Transverse colon (tissue), 4 donors: ENCODE data around the gene HOXA13.

Experiments
- POLR2AphosphoS5 ChIP-seq, 3 donors: sonication (generic); formaldehyde crosslinking; IDR thresholded peaks; one replicate each; pipeline ENCODE4 v1.6.1; 2016; ENCODE audit warnings: antibody characterized with exemption in 3 of 3
- TF ChIP-seq, protein P1 (sequence below), 5 experiments: fragments of 200-600 bp in 3 of 5; fragments of 450-650 bp in 2 of 5; sonication (generic) in 3 of 5; IDR thresholded peaks; 1 replicate in 2 of 5; 2 replicates in 3 of 5; pipeline ENCODE4 v1.5.1; 2016 to 2017; ENCODE audit warnings: antibody characterized with exemption in 5 of 5, inconsistent platforms in 3 of 5, mild to moderate bottlenecking in 2 of 5, moderate library complexity in 1 of 5

DNA sequence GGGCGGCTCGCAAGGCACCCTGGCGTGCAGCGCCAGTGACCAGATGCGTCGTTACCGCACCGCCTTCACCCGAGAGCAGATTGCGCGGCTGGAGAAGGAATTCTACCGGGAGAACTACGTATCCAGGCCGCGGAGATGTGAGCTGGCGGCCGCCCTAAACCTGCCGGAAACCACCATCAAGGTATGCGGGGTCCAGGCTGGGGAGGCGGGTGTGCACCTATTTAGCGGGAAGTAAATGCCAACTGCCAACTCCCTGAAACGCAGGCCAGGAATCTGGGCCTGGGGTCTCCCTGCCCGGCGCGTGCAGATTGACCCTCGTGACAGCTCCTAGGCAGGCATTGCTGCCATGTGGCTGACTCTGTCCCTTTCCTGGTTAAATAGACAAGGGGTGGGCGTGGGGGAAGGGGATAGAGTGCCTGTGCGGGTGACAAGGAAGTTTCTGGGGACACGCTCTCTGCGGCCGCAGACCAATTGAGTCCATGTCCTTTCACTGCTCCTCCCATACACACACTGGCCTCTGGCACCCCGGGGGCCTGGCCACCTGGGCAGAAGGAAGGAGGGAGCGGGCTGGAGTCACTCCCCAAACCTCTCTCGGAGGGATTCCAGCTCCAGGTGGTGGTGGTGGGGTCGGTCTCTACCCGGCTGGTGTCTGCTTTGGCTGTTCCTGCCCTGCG, 45.4 kb upstream of the HOXA13 start:
- TF ChIP-seq, protein P1, sequence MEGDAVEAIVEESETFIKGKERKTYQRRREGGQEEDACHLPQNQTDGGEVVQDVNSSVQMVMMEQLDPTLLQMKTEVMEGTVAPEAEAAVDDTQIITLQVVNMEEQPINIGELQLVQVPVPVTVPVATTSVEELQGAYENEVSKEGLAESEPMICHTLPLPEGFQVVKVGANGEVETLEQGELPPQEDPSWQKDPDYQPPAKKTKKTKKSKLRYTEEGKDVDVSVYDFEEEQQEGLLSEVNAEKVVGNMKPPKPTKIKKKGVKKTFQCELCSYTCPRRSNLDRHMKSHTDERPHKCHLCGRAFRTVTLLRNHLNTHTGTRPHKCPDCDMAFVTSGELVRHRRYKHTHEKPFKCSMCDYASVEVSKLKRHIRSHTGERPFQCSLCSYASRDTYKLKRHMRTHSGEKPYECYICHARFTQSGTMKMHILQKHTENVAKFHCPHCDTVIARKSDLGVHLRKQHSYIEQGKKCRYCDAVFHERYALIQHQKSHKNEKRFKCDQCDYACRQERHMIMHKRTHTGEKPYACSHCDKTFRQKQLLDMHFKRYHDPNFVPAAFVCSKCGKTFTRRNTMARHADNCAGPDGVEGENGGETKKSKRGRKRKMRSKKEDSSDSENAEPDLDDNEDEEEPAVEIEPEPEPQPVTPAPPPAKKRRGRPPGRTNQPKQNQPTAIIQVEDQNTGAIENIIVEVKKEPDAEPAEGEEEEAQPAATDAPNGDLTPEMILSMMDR (IDR thresholded peaks at IDR 0.05) = no peak
- no peak for TF ChIP-seq POLR2AphosphoS5 (IDR thresholded peaks at IDR 0.05)
